Right lobe of liver (tissue), 4 donors: ENCODE measurements around the gene RFX3.

Source experiments
- POLR2A ChIP-seq: fragments of 450-650 bp; IDR thresholded peaks from one replicate; pipeline ENCODE4 v1.6.1; 2017; ENCODE audit warnings: antibody characterized with exemption, mild to moderate bottlenecking
- TF ChIP-seq, protein P1 (sequence below), 4 donors: fragments of 200-600 bp in 3 of 4; fragments of 450-650 bp in 1 of 4; IDR thresholded peaks; one replicate each; pipeline versions ENCODE4 v1.5.1 to v1.8.0; 2016 to 2022; ENCODE audit warnings: antibody characterized with exemption in 4 of 4, mild to moderate bottlenecking in 2 of 4
- donor health status: DM: no; HTN: no; CAD: no.
- donor health status: DM: no; HTN: no; CAD: no.
- donor health status: DM: no; HTN: yes; CAD: no.

DNA sequence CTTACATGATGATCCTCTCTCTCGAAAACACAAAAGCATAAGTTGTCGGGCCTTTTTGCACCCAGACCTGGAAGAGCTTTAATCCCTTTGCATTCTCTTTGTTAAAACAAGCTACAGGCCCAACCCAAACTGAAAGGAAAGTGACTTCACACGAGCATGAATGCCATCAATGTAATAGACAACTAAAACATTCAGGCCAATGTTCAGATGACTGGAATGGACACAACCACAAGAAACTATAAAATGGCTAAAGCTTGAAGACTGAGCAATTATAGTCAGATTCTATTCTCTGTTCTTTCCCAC lies 45.5 kb downstream of the RFX3 start:
- TF ChIP-seq POLR2A: no peak
- TF ChIP-seq, protein P1, sequence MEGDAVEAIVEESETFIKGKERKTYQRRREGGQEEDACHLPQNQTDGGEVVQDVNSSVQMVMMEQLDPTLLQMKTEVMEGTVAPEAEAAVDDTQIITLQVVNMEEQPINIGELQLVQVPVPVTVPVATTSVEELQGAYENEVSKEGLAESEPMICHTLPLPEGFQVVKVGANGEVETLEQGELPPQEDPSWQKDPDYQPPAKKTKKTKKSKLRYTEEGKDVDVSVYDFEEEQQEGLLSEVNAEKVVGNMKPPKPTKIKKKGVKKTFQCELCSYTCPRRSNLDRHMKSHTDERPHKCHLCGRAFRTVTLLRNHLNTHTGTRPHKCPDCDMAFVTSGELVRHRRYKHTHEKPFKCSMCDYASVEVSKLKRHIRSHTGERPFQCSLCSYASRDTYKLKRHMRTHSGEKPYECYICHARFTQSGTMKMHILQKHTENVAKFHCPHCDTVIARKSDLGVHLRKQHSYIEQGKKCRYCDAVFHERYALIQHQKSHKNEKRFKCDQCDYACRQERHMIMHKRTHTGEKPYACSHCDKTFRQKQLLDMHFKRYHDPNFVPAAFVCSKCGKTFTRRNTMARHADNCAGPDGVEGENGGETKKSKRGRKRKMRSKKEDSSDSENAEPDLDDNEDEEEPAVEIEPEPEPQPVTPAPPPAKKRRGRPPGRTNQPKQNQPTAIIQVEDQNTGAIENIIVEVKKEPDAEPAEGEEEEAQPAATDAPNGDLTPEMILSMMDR (IDR thresholded peaks at IDR 0.05): no peak
